H9 (cell line): ENCODE results near the gene KRT32. TPM values are rescaled to one million over a fixed set of nuclear protein-coding genes. Genes with fewer than 3 reads are reported as not detected.

ENCODE experiments used
- DNase-seq: peaks from one replicate; pipeline ENCODE4 v3.0.0-alpha.2; 2017
- H2AFZ ChIP-seq: one replicate; pipeline ENCODE4 v1.6.1; 2013; ENCODE audit warnings: mild to moderate bottlenecking, low read length, control low read depth, moderate library complexity
- H2AK5ac ChIP-seq: 2 replicates; pipeline ENCODE4 v1.6.1; 2013; ENCODE audit warnings: low read length, control low read depth, mixed read lengths; ENCODE audit not compliant: insufficient read length
- H2BK120ac ChIP-seq: one replicate; pipeline ENCODE4 v1.6.1; 2013; ENCODE audit warnings: low read depth, mild to moderate bottlenecking, low read length, control low read depth, inconsistent platforms; ENCODE audit not compliant: poor library complexity, severe bottlenecking
- H2BK12ac ChIP-seq: 2 replicates; pipeline ENCODE4 v1.6.1; 2013; ENCODE audit warnings: low read length, control low read depth, mixed read lengths, low read depth; ENCODE audit not compliant: insufficient read length
- H2BK15ac ChIP-seq: 2 replicates; pipeline ENCODE4 v1.6.1; 2013; ENCODE audit warnings: low read depth, low read length, control low read depth
- H2BK20ac ChIP-seq: one replicate; pipeline ENCODE4 v1.6.1; 2013; ENCODE audit warnings: low read depth, mild to moderate bottlenecking, low read length, control low read depth, inconsistent platforms; ENCODE audit not compliant: poor library complexity, severe bottlenecking
- H2BK5ac ChIP-seq: 2 replicates; pipeline ENCODE4 v1.6.1; 2013; ENCODE audit warnings: low read length, control low read depth, mixed read lengths; ENCODE audit not compliant: insufficient read length
- H3K14ac ChIP-seq: 2 replicates; pipeline ENCODE4 v1.6.1; 2013; ENCODE audit warnings: low read length, control low read depth; ENCODE audit not compliant: insufficient read depth
- H3K18ac ChIP-seq: 2 replicates; pipeline ENCODE4 v1.6.1; 2013; ENCODE audit warnings: low read depth, mild to moderate bottlenecking, mixed read lengths, low read length, control low read depth; ENCODE audit not compliant: insufficient read length
- H3K23ac ChIP-seq: 2 replicates; pipeline ENCODE4 v1.6.1; 2013; ENCODE audit warnings: low read length, control low read depth, mixed read lengths, low read depth; ENCODE audit not compliant: insufficient read length
- H3K23me2 ChIP-seq: 2 replicates; pipeline ENCODE4 v1.6.1; 2013; ENCODE audit warnings: low read depth, mild to moderate bottlenecking, mixed read lengths, low read length, control low read depth; ENCODE audit not compliant: insufficient read length, poor library complexity, severe bottlenecking
- H3K27ac ChIP-seq: 2 replicates; pipeline ENCODE4 v1.5.1; 2013; ENCODE audit warnings: low read length, control low read depth, mixed read lengths, low read depth; ENCODE audit not compliant: insufficient read length
- H3K27me3 ChIP-seq: 2 replicates; pipeline ENCODE4 v1.6.1; 2013; ENCODE audit warnings: low read length, control low read depth, inconsistent platforms; ENCODE audit not compliant: insufficient read depth
- H3K4ac ChIP-seq: 2 replicates; pipeline ENCODE4 v1.6.1; 2013; ENCODE audit warnings: low read depth, mild to moderate bottlenecking, control low read depth, inconsistent platforms, low read length, moderate library complexity
- H3K4me1 ChIP-seq: 2 replicates; pipeline ENCODE4 v1.6.1; 2013; ENCODE audit warnings: low read length, control low read depth, inconsistent platforms; ENCODE audit not compliant: insufficient read depth
- H3K4me2 ChIP-seq: 2 replicates; pipeline ENCODE4 v1.6.1; 2013; ENCODE audit warnings: low read length, control low read depth, mixed read lengths; ENCODE audit not compliant: insufficient read length, insufficient read depth
- H3K56ac ChIP-seq: 2 replicates; pipeline ENCODE4 v1.6.1; 2013; ENCODE audit warnings: low read depth, mild to moderate bottlenecking, mixed read lengths, low read length, control low read depth; ENCODE audit not compliant: insufficient read length
- H3K79me1 ChIP-seq: 2 replicates; pipeline ENCODE4 v1.6.1; 2013; ENCODE audit warnings: low read depth, mild to moderate bottlenecking, moderate library complexity, low read length, control low read depth, inconsistent platforms; ENCODE audit not compliant: insufficient read depth, poor library complexity, severe bottlenecking
- H3K79me2 ChIP-seq: 2 replicates; pipeline ENCODE4 v1.6.1; 2013; ENCODE audit warnings: low read length, control low read depth, inconsistent platforms; ENCODE audit not compliant: insufficient read depth
- H3K9ac ChIP-seq: 2 replicates; pipeline ENCODE4 v1.6.1; 2013; ENCODE audit warnings: low read length, control low read depth, mixed read lengths; ENCODE audit not compliant: insufficient read length; ENCODE audit errors: extremely low read depth
- H3K9me3 ChIP-seq: one replicate; pipeline ENCODE4 v1.6.1; 2013; ENCODE audit warnings: low read depth, low read length, inconsistent platforms; ENCODE audit not compliant: control insufficient read depth
- H3T11ph ChIP-seq: one replicate; pipeline ENCODE4 v1.6.1; 2013; ENCODE audit warnings: mild to moderate bottlenecking, low read length, control low read depth, inconsistent platforms
- H4K20me1 ChIP-seq: one replicate; pipeline ENCODE4 v1.6.1; 2013; ENCODE audit not compliant: control insufficient read depth, insufficient read length, insufficient read depth
- H4K5ac ChIP-seq: 2 replicates; pipeline ENCODE4 v1.6.1; 2013; ENCODE audit warnings: low read depth, mild to moderate bottlenecking, mixed read lengths, low read length, control low read depth; ENCODE audit not compliant: insufficient read length
- H4K8ac ChIP-seq: replicated peaks from 2 replicates; pipeline ENCODE4 v1.6.1; 2013; ENCODE audit warnings: low read length, control low read depth, mixed read lengths, low read depth; ENCODE audit not compliant: insufficient read length
- H4K91ac ChIP-seq: 2 replicates; pipeline ENCODE4 v1.6.1; 2013; ENCODE audit warnings: low read depth, mild to moderate bottlenecking, moderate library complexity, mixed read lengths, low read length, control low read depth; ENCODE audit not compliant: insufficient read length
- H3K27ac Mint-ChIP-seq, 3 experiments: 2 replicates in 2 of 3; 3 replicates in 1 of 3; pipeline ENCODE4 v1.8.0; 2020 to 2021; ENCODE audit warnings: mixed read lengths in 3 of 3, mild to moderate bottlenecking in 1 of 3, moderate library complexity in 1 of 3
- H3K27me3 Mint-ChIP-seq: 2 replicates; pipeline ENCODE4 v1.8.0; 2021; ENCODE audit warnings: low read depth, mild to moderate bottlenecking, moderate library complexity, mixed read lengths
- H3K36me3 Mint-ChIP-seq, 3 experiments: 2 replicates in 2 of 3; 3 replicates in 1 of 3; pipeline ENCODE4 v1.8.0; 2020 to 2021; ENCODE audit warnings: low read depth in 3 of 3, mixed read lengths in 3 of 3; ENCODE audit not compliant: insufficient read depth in 1 of 3
- H3K4me1 Mint-ChIP-seq, 2 experiments: 2 replicates each; pipeline ENCODE4 v1.8.0; 2020; ENCODE audit warnings: mixed read lengths in 2 of 2
- H3K4me3 Mint-ChIP-seq, 2 experiments: 2 replicates in 1 of 2; 3 replicates in 1 of 2; pipeline ENCODE4 v1.8.0; 2020 to 2021; ENCODE audit warnings: mild to moderate bottlenecking in 2 of 2, mixed read lengths in 2 of 2, moderate library complexity in 1 of 2
- H3K9me3 Mint-ChIP-seq, 2 experiments: 2 replicates in 1 of 2; 3 replicates in 1 of 2; pipeline ENCODE4 v1.8.0; 2020; ENCODE audit warnings: mild to moderate bottlenecking in 2 of 2, mixed read lengths in 2 of 2, moderate library complexity in 1 of 2
- CTCF ChIP-seq: fragments of 200-600 bp; sonication (generic); conservative IDR thresholded peaks from 3 replicates; pipeline ENCODE4 v1.8.0; 2021; ENCODE audit warnings: antibody characterized with exemption, mild to moderate bottlenecking
- WGBS: extraction: QIAGEN DNeasy Blood & Tissue Kit; methylation state at CpG from one replicate; pipeline ENCODE4 v1.1.7; 2013; ENCODE audit warnings: missing lambda C conversion rate, low lambda C conversion rate, mixed read lengths; ENCODE audit not compliant: insufficient read length; ENCODE audit errors: extremely low coverage; 5-methylcytosine and 5-hydroxymethylcytosine counted together
- total RNA-seq: library from RNA; stranded (reverse); gene quantifications from 2 replicates; pipeline ENCODE4 v1.2.1, GENCODE V29; 2021

KRT32 gene
- total RNA-seq, 1 experiment from 2014 or later = not detected

DNA sequence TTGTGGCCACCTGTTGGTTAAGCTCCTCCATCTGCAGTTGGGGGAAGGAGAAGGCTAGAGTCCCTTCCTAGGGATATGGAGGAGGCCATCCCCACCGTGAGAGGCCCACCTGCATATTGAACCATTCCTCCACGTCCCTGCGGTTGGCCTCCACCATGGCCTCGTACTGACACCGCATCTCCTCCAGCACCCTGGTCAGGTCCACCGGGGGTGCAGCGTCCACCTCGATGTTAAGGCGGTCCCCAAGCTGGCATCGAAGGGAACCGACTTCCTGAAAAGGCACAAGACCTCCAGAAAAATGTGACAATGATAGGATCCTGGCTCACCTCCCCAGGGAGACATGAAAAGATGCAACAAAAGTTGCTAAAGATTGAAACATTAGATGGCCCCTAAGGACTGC lies 3.0 kb downstream of the KRT32 start:
- DNase-seq = no peak
- Histone ChIP-seq H3K23ac (no peak overlapping the region), H2BK20ac (no peak overlapping the region), H3K79me2 (no peaks in the 10 kb centered on the region), H2BK12ac (no peak overlapping the region), H3K9me3 (no peaks in the 10 kb centered on the region), H3K18ac (no peak overlapping the region), H2BK5ac (no peak overlapping the region), H3K79me1 (no peaks in the 10 kb centered on the region), H3K27me3 (no peaks in the 10 kb centered on the region), H4K5ac (no peak overlapping the region), H4K20me1 (no peaks in the 10 kb centered on the region), H2BK120ac (no peak overlapping the region), H3K4me1 (no peaks in the 10 kb centered on the region), H3T11ph (no peak overlapping the region), H3K4me2 (no peak overlapping the region), H3K4ac (no peak overlapping the region), H3K23me2 (no peaks in the 10 kb centered on the region), H4K91ac (no peak overlapping the region), H4K8ac (no peak overlapping the region), H2BK15ac (no peak overlapping the region), H3K9ac (no peak overlapping the region), H3K14ac (no peak overlapping the region), H3K56ac (no peak overlapping the region), H3K27ac (no peak overlapping the region), H2AFZ (no peak overlapping the region), H2AK5ac (no peak overlapping the region)
- Mint-ChIP-seq H3K27me3 (peaks cover 10% of the 10 kb centered on the region; the same call in 1 of the 2 replicates), H3K4me1 (no peaks in the 10 kb centered on the region), H3K4me3 (no peak overlapping the region), H3K36me3 (no peaks in the 10 kb centered on the region), H3K9me3 (peaks cover 0 to 3% of the 10 kb centered on the region in 2 experiments; a peak in 2 of 5 replicates), H3K27ac (no peak overlapping the region)
- no peak for TF ChIP-seq CTCF
- no CpG with 5 or more reads among the region's 11 CpGs for WGBS
